ENCODE measurements around the gene CFAP58. TPM values are rescaled to one million over a fixed set of nuclear protein-coding genes. Genes with fewer than 3 reads are reported as not detected.

The CFAP58 gene
- total RNA-seq, 1 experiment from 2014 or later: 0.63 TPM

GRCh38 chr10:104417637-104418292 is 64.1 kb downstream of the CFAP58 start:
- no peak for DNase-seq
- Histone ChIP-seq H3K4me2 (ENCODE audit: insufficient read depth, insufficient read length, low read length) (no peak overlapping the region), H3K4ac (ENCODE audit: low read depth, low read length) (no peak overlapping the region), H3K79me2 (ENCODE audit: insufficient read depth, low read length) (no peaks in the 10 kb centered on the region), H2BK15ac (ENCODE audit: low read depth, low read length) (no peak overlapping the region), H3K9me3 (ENCODE audit: control insufficient read depth, low read depth, low read length) (no peaks in the 10 kb centered on the region), H3T11ph (ENCODE audit: low read length) (no peak overlapping the region), H3K18ac (ENCODE audit: insufficient read length, low read depth, low read length) (no peak overlapping the region), H3K27me3 (ENCODE audit: insufficient read depth, low read length) (no peaks in the 10 kb centered on the region), H4K91ac (ENCODE audit: insufficient read length, low read depth, low read length) (no peak overlapping the region), H4K20me1 (ENCODE audit: control insufficient read depth, insufficient read depth, insufficient read length) (no peaks in the 10 kb centered on the region), H3K23me2 (ENCODE audit: insufficient read length, low read depth, low read length, poor library complexity, severe bottlenecking) (no peaks in the 10 kb centered on the region), H2BK5ac (ENCODE audit: insufficient read length, low read length) (no peak overlapping the region), H3K27ac (ENCODE audit: insufficient read length, low read depth, low read length) (no peak overlapping the region), H2BK20ac (ENCODE audit: low read depth, low read length, poor library complexity, severe bottlenecking) (no peak overlapping the region), H3K4me1 (ENCODE audit: insufficient read depth, low read length) (peaks cover 8% of the 10 kb centered on the region), H2BK120ac (ENCODE audit: low read depth, low read length, poor library complexity, severe bottlenecking) (no peak overlapping the region), H3K56ac (ENCODE audit: insufficient read length, low read depth, low read length) (no peak overlapping the region), H2AFZ (ENCODE audit: low read length) (no peak overlapping the region), H2AK5ac (ENCODE audit: insufficient read length, low read length) (no peak overlapping the region), H3K79me1 (ENCODE audit: insufficient read depth, low read depth, low read length, poor library complexity, severe bottlenecking) (no peaks in the 10 kb centered on the region), H4K5ac (ENCODE audit: insufficient read length, low read depth, low read length) (no peak overlapping the region), H3K9ac (ENCODE audit: extremely low read depth, insufficient read length, low read length) (no peak overlapping the region), H3K23ac (ENCODE audit: insufficient read length, low read depth, low read length) (no peak overlapping the region), H4K8ac (replicated peaks; ENCODE audit: insufficient read length, low read depth, low read length) (no peak overlapping the region), H2BK12ac (ENCODE audit: insufficient read length, low read depth, low read length) (no peak overlapping the region), H3K14ac (ENCODE audit: insufficient read depth, low read length) (no peak overlapping the region)
- no peak overlapping the region for H3K27ac Mint-ChIP-seq
- no peaks in the 10 kb centered on the region for H3K9me3 Mint-ChIP-seq
- H3K27me3 Mint-ChIP-seq (ENCODE audit: low read depth): no peaks in the 10 kb centered on the region
- peaks cover 18 to 24% of the 10 kb centered on the region in 2 experiments for H3K4me1 Mint-ChIP-seq
- no peak overlapping the region for H3K4me3 Mint-ChIP-seq
- no CpG with 5 or more reads among the region's 6 CpGs for WGBS (ENCODE audit: extremely low coverage, insufficient read length, low lambda C conversion rate)
- H3K36me3 Mint-ChIP-seq (ENCODE audit: insufficient read depth in 1 of 3, low read depth in 3 of 3): no peaks in the 10 kb centered on the region; a peak in 1 of 7 replicates
- no peak for TF ChIP-seq CTCF (conservative IDR thresholded peaks at IDR 0.05)
